ENCODE data around the gene COL6A2.

DNA sequence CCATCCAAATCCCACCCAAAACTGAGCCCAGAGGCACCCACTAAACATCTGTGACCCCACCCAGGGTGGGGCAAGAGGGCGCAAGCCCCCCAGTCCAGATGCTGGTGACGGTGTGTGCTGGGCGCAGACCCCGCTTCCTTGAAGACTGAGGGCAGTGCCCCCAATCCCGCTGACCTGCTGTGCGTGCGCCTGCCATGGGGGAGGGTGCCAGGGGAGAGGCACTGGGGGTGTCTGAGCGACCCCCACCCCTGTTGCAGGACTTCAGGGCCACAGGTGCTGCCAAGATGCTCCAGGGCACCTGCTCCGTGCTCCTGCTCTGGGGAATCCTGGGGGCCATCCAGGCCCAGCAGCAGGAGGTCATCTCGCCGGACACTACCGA is 13.3 kb downstream of the COL6A2 start:
- TF ChIP-seq, protein P1, sequence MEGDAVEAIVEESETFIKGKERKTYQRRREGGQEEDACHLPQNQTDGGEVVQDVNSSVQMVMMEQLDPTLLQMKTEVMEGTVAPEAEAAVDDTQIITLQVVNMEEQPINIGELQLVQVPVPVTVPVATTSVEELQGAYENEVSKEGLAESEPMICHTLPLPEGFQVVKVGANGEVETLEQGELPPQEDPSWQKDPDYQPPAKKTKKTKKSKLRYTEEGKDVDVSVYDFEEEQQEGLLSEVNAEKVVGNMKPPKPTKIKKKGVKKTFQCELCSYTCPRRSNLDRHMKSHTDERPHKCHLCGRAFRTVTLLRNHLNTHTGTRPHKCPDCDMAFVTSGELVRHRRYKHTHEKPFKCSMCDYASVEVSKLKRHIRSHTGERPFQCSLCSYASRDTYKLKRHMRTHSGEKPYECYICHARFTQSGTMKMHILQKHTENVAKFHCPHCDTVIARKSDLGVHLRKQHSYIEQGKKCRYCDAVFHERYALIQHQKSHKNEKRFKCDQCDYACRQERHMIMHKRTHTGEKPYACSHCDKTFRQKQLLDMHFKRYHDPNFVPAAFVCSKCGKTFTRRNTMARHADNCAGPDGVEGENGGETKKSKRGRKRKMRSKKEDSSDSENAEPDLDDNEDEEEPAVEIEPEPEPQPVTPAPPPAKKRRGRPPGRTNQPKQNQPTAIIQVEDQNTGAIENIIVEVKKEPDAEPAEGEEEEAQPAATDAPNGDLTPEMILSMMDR (IDR thresholded peaks at IDR 0.05 in 8 of 11, conservative IDR thresholded peaks at IDR 0.05 in 3 of 11) = no peak
- TF ChIP-seq POLR2A (IDR thresholded peaks at IDR 0.05) (no peak), POLR2AphosphoS5 (IDR thresholded peaks at IDR 0.05) (no peak)

All from spleen (tissue), 7 donors.